ENCODE measurements around the gene SLFN5. TPM values are rescaled to one million over a fixed set of nuclear protein-coding genes. Genes with fewer than 3 reads are reported as not detected.
"Not testable (repeated sequence)": the region's sequence is repeated elsewhere in the genome, so short reads cannot be mapped to it uniquely, and the experiment has no call there.

SLFN5 gene
- total RNA-seq = 10 to 100 TPM; 24.3 to 68.2 TPM

DNA sequence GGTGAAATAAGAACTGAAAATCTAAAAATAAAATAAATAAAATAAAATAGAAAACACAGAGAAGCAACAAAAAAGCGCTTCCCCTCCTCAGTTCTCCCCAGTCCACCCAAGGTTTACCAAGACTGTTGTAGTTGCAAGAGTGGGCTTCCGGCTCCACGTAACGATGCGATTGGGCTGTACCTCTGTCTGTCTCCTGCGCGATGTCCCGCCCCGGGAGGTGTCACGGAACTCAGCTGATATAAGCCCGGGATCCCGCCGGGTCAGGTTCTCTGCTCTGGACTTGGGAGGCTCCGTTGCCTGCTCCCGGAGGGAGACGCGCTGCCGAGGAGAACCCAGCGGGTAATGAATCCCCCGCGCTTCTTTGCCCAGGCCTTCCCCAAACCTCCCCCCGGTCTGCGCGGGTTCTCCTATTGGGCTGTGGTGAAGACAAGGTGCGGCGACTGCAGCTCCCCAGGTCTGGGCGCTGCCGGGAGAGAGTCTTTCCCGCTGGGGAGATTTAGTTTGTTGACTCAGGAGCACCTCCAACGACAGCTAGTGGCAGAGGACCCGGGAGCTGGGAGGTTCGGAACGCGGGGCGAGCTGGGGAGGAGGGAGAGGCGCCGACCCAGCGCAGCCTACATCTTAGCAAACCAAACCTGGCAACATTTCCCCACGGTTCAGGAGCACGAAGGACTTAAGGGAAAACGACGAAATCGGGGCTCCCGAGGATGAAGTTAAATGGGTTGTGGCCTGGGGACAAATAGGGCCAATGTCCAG lies at the start of gene SLFN5:
SLFN5 (plus strand) TSS at position 268 of the 756 bp plus-strand sequence. CDS start 15,619 bp downstream, outside the sequence.
- DNase-seq (ENCODE audit: low spot score in 2 of 2) (peak; percentile 95 to 96), ATAC-seq (peak; percentile 60 to 72)
- H3K36me3 Mint-ChIP-seq = peaks cover 19 to 35% of the 10 kb centered on the region in 2 donors
- peak within 1 kb of the TSS; percentile 100 for H3K27ac Mint-ChIP-seq
- no peaks in the 10 kb centered on the region for H3K9me3 Mint-ChIP-seq

DNA sequence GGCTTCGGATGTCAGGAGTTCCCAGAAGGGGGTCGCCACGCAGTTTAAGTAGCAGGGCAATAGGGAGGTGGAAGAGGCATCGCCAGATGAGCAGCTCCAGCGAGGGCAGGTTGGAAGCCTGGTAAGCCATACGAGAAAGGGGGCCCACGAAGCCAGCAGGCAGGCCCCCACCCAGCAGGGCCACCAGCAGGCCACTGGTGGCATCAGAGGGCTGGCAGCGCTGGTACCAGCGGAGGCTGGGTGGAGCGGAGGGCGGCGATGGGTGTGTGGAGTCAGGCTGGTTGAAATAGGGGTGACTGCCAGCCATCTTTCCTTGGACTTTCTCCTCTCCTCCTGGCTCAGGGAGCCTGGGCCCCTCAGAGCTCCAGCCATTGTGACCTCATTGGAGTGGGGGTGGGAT lies 48.9 kb upstream of the SLFN5 start, which contains the start of gene SLC35G3:
SLC35G3 (minus strand) TSS at position 393 of the 400 bp plus-strand sequence; CDS start at position 307, 86 bp downstream.
- not testable (repeated sequence) for ATAC-seq; DNase-seq (ENCODE audit: low spot score in 2 of 2)
- peak within 1 kb of the TSS in 1 of 2 donors; percentile 76 for H3K27ac Mint-ChIP-seq
- H3K9me3 Mint-ChIP-seq = peaks cover 0 to 10% of the 10 kb centered on the region in 2 donors
- peaks cover 0 to 18% of the 10 kb centered on the region in 2 donors for H3K36me3 Mint-ChIP-seq

DNA sequence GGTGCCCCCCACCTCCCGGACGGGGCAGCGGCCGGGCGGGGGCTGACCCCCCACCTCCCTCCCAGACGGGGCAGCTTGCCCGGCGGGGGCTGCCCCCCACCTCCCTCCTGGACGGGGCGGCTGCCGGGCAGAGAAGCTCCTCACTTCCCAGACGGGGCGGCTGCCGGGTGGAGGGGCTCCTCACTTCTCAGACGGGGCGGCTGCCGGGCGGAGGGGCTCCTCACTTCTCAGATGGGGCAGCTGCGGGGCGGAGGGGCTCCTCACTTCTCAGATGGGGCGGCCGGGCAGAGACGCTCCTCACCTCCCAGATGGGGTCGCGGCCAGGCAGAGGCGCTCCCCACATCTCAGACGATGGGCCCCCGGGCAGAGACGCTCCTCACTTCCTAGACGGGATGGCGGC lies 47.8 kb upstream of the SLFN5 start:
- not testable (repeated sequence) for H3K27ac Mint-ChIP-seq; ATAC-seq; DNase-seq (ENCODE audit: low spot score in 2 of 2)
- H3K36me3 Mint-ChIP-seq = peaks cover 4 to 29% of the 10 kb centered on the region in 2 donors
- H3K9me3 Mint-ChIP-seq = peaks cover 7 to 19% of the 10 kb centered on the region in 2 donors

DNA sequence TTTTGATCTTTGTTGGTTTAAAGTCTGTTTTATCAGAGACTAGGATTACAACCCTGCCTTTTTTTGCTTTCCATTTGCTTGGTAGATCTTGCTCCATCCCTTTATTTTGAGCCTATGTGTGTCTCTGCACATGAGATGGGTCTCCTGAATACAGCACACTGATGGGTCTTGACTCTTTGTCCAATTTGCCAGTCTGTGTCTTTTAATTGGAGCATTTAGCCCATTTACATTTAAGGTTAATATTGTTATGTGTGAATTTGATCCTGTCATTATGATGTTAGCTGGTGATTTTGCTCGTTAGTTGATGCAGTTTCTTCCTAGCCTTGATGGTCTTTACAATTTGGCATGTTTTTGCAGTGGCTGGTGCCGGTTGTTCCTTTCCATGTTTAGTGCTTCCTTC lies 40.3 kb upstream of the SLFN5 start:
- not testable (repeated sequence) for DNase-seq (ENCODE audit: low spot score in 2 of 2); ATAC-seq
- Mint-ChIP-seq H3K9me3 (peaks cover 25 to 29% of the 10 kb centered on the region in 2 donors), H3K36me3 (peaks cover 33 to 42% of the 10 kb centered on the region in 2 donors), H3K27ac (peak overlapping the region in 1 of 2 donors; percentile 52)

DNA sequence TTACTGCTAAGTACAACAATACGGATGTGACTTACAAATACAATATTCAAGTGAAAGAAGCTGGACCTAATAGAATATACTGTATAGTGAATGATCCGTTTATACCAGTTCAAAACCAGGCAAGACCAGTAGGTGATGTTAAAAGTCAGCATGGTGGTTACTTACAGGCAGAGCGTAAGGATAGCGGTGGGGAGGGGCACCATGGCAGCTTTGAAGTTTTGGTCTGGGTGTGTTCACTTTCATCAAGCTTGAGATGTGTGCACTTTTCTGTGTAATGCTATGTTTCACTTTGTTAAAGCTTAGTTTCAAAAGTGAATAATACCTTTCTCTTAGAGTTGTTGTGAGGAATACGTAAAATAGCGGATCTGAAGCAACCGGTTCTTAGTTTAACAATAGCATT lies 32.1 kb upstream of the SLFN5 start:
- H3K27ac Mint-ChIP-seq = no peak overlapping the region
- DNase-seq (ENCODE audit: low spot score in 2 of 2) = no peak
- H3K9me3 Mint-ChIP-seq = peaks cover 0 to 10% of the 10 kb centered on the region in 2 donors
- peak in 1 of 2 donors; percentile 33 for ATAC-seq
- H3K36me3 Mint-ChIP-seq = peaks cover 0 to 22% of the 10 kb centered on the region in 2 donors

DNA sequence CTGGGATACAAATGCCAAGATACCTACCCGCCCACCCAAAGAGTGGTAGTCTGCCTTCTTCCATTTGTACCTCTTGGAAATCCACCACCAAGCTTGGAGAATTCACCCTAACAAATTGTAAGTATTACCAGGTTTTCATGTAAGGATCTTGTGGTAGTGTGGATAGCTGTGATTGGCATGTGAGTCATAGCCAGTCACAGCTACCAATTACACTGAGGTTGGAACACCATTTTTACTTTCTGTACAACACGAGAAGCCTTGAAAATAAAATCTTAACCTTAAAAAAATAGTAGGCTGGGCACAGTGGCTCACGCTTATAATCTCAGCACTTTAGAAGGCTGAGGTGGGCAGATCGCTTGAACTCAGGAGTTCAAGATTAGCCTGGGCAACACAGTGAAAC lies 30.2 kb upstream of the SLFN5 start:
- peak in 1 of 2 donors; percentile 57 for ATAC-seq
- peak overlapping the region in 1 of 2 donors; percentile 92 for H3K27ac Mint-ChIP-seq
- H3K36me3 Mint-ChIP-seq = peaks cover 0 to 17% of the 10 kb centered on the region in 2 donors
- DNase-seq (ENCODE audit: low spot score in 2 of 2) = no peak
- peaks cover 0 to 10% of the 10 kb centered on the region in 2 donors for H3K9me3 Mint-ChIP-seq

DNA sequence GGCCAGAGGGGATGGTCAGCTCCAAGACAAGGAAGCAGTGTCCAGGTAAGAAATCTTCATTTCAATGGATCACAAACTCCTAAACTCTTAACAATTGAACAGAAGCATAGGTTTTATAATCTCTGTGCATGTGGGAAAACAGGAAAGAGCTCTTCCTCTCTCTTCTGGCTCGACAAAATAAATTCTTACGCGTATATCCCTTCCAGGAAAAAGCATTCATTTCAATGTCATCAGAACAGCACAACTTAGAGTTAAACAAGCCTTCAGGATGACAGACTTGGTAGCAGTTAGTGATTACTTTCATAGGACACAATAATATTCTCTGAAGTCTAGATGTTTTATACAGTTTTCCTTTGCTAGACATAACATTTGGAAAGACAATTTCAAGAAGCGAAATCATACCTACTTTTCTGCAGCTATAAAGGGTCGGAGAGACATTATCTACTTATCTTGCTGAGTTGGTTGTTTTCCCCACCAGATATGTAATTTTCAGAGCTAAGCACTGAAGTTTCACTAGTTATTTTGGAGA lies 29.4 kb upstream of the SLFN5 start:
- DNase-seq (ENCODE audit: low spot score in 2 of 2) = no peak
- peaks cover 0 to 17% of the 10 kb centered on the region in 2 donors for H3K36me3 Mint-ChIP-seq
- no peak for ATAC-seq
- H3K9me3 Mint-ChIP-seq = peaks cover 0 to 10% of the 10 kb centered on the region in 2 donors
- H3K27ac Mint-ChIP-seq = peak overlapping the region; percentile 92 to 95

DNA sequence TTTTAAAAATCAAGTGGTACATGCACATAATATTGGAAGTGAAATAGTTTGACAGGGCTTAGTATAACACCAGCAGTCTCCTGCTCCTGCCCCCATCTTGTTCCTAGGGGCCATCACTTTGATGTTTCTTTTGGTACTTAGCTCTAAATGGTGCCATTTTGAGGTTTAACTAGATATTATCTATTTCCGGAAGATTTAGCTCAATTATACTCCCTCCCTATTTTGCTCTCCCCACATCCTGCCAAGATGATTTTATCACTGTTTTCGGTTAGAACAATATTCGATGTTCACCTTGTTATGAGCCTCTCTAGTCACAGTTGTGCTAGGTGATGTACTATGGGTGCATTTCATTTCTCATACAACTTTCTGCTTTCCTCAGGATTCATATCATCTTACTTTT lies 28.7 kb upstream of the SLFN5 start:
- H3K36me3 Mint-ChIP-seq = peaks cover 0 to 17% of the 10 kb centered on the region in 2 donors
- peak overlapping the region; percentile 85 to 92 for H3K27ac Mint-ChIP-seq
- ATAC-seq = peak; percentile 68 to 69
- DNase-seq (ENCODE audit: low spot score in 2 of 2) = no peak
- H3K9me3 Mint-ChIP-seq = peaks cover 0 to 10% of the 10 kb centered on the region in 2 donors

DNA sequence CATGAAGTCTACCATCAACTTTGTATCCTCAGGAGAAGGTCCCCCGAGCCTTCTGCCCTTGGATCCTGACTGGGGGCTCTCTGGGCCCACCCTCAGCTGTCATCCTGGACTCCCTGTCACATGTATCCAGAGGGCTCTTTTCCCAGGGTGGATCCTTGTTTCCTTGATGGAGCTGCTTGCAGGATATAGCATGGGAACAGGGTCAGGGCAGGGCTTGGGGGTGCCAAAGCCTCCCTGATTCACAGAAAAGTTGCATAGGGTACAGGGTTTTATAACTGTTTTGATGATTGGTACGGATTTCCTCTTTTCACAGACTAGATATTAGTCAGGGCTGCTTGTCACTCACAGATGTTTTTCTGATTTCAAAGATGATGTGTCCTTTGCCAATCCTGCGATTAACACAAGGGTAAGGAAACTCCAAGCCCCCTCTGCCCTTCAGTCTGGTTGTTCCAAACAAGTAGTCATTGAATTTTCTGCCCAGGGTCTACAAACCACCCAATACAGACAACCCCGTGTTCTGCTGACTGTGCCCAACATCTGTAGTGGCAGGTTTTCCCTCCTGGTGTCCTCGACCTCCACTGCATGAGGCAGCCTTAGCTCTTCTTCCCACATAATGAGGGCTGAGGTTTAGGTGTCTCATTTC lies 28.1 kb upstream of the SLFN5 start:
- peaks cover 0 to 17% of the 10 kb centered on the region in 2 donors for H3K36me3 Mint-ChIP-seq
- peak overlapping the region; percentile 85 to 92 for H3K27ac Mint-ChIP-seq
- peak; percentile 48 to 59 for DNase-seq (ENCODE audit: low spot score in 2 of 2)
- H3K9me3 Mint-ChIP-seq = peaks cover 0 to 10% of the 10 kb centered on the region in 2 donors
- ATAC-seq = peak; percentile 73 to 77

DNA sequence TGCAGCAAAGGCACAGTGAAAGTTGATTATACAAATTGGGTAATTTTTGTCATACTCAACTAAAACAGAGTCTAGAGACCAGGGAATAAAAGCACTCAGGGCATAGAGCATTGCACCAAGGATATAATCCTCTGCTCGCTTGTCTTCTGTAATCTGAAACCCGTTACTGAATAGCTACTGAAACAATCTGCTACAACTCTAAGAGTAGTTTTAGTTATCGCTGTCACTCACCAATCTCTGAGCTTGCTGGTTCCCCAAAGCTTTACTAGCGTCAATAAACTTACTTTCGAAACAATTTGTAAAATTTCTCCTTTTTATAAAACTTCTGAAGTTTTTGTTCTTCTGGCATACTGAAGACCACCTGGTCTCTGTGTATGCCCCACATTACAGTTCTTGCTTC lies 25.8 kb upstream of the SLFN5 start:
- H3K9me3 Mint-ChIP-seq = peaks cover 0 to 3% of the 10 kb centered on the region in 2 donors
- H3K27ac Mint-ChIP-seq = no peak overlapping the region
- H3K36me3 Mint-ChIP-seq = peaks cover 4 to 30% of the 10 kb centered on the region in 2 donors
- ATAC-seq (no peak), DNase-seq (ENCODE audit: low spot score in 2 of 2) (no peak)

DNA sequence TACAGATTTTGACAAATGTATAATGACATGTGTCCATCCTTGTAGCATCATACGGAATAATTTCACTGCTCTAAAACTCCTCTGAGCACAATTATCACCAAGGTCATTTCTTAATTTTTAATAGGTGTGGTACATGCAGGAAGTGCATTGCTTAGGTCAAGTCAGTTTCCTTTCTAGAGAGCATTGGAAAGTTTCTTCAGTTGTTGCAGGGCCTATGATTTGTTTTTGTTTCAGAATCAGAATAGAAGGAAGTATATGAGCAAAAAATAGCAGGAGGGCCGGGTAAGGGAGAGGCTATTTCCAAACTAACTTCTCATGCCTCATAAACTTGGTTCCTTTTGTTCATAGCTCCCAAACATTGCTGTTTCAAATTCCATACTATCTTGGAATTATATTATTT lies 24.0 kb upstream of the SLFN5 start:
- peaks cover 11 to 22% of the 10 kb centered on the region in 2 donors for H3K36me3 Mint-ChIP-seq
- peaks cover 4% of the 10 kb centered on the region in 2 donors for H3K9me3 Mint-ChIP-seq
- DNase-seq (ENCODE audit: low spot score in 2 of 2) = no peak
- no peak for ATAC-seq
- H3K27ac Mint-ChIP-seq = peak overlapping the region; percentile 15 to 86

DNA sequence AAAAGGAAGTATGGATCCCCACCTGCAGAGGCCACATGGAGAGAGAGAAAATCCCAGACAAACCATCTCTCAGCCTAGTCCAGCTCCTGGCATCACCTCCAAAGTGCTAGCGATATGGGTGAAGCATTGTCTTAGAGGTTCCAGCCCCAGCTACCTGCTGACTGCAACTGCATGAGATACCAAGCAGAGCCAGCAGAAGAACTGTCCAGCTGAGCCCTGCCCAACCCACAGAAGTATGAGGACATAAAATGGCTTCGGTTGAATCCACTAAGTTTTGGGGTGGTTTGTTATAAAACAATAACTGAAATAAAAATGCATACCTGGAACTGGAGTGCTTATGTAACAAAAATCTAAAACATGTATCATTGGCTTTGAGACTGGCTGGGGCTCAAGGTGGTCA lies 20.4 kb upstream of the SLFN5 start:
- ATAC-seq (no peak), DNase-seq (ENCODE audit: low spot score in 2 of 2) (no peak)
- peaks cover 4 to 9% of the 10 kb centered on the region in 2 donors for H3K9me3 Mint-ChIP-seq
- H3K36me3 Mint-ChIP-seq = peaks cover 18 to 28% of the 10 kb centered on the region in 2 donors
- no peak overlapping the region for H3K27ac Mint-ChIP-seq

DNA sequence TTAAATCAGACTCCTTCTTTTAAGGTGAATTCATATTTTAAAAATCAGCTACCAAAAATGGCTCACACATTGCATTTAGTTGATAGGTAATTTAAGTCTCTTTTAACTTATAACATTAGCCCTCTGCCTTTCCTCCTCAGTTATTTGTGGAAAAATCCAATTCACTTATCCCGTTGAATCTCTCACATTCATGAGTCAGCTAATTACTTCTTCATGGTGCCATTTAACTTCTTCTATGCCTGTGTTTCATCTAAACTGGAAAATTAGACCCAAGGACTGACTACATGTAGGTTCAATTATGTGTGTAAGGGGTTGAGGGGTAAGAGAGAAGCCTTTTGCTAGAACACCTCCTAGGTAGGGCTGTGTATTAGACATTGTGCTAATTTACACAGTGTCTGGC lies 18.4 kb upstream of the SLFN5 start:
- no peak overlapping the region for H3K27ac Mint-ChIP-seq
- ATAC-seq (peak in 1 of 2 donors; percentile 36), DNase-seq (ENCODE audit: low spot score in 2 of 2) (no peak)
- peaks cover 21 to 33% of the 10 kb centered on the region in 2 donors for H3K36me3 Mint-ChIP-seq
- peaks cover 4 to 12% of the 10 kb centered on the region in 2 donors for H3K9me3 Mint-ChIP-seq

DNA sequence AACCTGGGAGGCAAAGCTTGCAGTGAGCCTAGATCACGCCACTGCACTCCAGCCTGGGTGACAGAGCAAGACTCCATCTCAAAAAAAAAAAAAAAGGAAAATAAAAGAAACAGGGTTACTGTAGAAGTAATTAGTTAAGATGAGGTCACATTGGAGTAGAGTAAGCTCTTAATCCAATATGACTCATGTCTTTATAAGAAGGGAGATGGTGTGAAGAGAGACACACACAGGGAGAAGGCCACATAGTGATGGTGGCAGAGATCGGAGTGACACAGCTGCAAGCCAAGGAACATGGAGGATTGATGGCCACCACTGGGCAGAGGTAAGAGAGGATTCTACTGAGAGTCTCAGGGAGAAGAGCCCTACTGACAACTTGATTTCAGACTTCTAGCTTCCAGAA lies 15.3 kb upstream of the SLFN5 start:
- H3K36me3 Mint-ChIP-seq = peaks cover 20 to 22% of the 10 kb centered on the region in 2 donors
- H3K27ac Mint-ChIP-seq = peak overlapping the region in 1 of 2 donors; percentile 28
- DNase-seq (ENCODE audit: low spot score in 2 of 2) (no peak), ATAC-seq (peak; percentile 49 to 63)
- peaks cover 4 to 21% of the 10 kb centered on the region in 2 donors for H3K9me3 Mint-ChIP-seq

DNA sequence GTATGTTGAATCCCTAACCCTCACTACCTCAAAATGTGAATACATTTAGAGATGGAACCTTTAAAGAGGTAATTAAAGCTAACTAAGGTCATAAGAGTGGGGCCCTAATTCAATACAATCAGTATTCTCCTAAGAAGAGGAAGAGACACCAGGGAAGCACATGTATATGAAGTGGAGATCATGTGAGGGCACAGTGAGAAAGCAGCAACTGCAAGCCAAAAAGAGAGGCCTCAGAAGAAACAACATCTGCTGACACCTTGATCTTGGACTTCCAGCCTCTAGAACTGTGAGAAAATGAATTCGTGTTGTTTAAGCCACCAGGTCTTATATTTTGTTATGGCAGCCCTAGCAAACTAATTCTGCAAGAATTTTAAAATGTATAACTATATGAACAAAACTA lies 13.2 kb upstream of the SLFN5 start:
- Mint-ChIP-seq H3K27ac (peak overlapping the region in 1 of 2 donors; percentile 61), H3K36me3 (peaks cover 10% of the 10 kb centered on the region in 2 donors), H3K9me3 (peaks cover 0 to 12% of the 10 kb centered on the region in 2 donors)
- DNase-seq (ENCODE audit: low spot score in 2 of 2) (no peak), ATAC-seq (no peak)

DNA sequence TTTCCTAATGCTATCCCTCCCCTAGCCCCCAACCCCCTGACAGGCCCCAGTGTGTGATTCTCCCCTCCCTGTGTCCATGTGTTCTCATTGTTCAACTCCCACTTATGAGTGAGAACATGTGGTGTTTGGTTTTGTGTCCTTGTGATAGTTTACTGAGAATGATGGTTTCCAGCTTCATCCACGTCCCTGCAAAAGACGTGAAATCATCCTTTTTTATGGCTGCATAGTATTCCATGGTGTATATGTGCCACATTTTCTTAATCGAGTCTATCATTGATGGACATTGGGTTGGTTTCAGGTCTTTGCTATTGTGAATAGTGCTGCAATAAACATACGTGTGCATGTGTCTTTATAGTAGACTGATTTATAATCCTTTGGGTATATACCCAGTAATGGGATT lies 8.6 kb upstream of the SLFN5 start:
- not testable (repeated sequence) for H3K27ac Mint-ChIP-seq; DNase-seq (ENCODE audit: low spot score in 2 of 2); H3K36me3 Mint-ChIP-seq

DNA sequence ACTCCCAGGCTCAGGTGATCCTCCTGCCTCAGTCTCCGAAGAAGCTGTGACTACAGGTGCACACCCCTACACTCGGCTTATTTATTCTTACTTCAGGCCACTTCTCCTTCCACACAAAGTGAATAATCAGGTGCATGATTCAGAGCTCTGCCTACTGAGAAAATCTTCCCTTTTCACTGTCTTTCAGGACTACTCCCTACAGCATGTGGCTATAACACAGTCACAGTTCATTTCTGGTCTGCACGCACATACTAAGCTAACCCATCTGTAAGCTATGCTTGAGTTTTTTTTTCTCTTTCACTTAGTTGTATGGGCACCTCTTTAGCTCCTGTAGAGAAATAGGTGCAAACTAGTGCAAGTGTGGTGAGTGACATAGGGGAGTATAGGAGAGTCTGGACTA lies 7.6 kb upstream of the SLFN5 start:
- DNase-seq (ENCODE audit: low spot score in 2 of 2) = no peak
- Mint-ChIP-seq H3K9me3 (peaks cover 0 to 5% of the 10 kb centered on the region in 2 donors), H3K36me3 (peaks cover 0 to 4% of the 10 kb centered on the region in 2 donors), H3K27ac (no peak overlapping the region)
- ATAC-seq = peak; percentile 51 to 52

More for the DNA sequence above, 8.6 kb upstream of the SLFN5 start:
- ATAC-seq, H3K9me3 Mint-ChIP-seq: not testable (repeated sequence)
